GM18499 (cell line): ENCODE data around the gene MAN1A1.
"Not testable (repeated sequence)": the region's sequence is repeated elsewhere in the genome, so short reads cannot be mapped to it uniquely, and the experiment has no call there.

Experiments used
- ATAC-seq: cut with Tn5 transposase; IDR thresholded peaks from one replicate; pipeline ENCODE4 v1.9.1; 2021; ENCODE audit warnings: moderate number of reproducible peaks; ENCODE audit not compliant: insufficient read depth, unreplicated experiment

MAN1A1 gene

DNA sequence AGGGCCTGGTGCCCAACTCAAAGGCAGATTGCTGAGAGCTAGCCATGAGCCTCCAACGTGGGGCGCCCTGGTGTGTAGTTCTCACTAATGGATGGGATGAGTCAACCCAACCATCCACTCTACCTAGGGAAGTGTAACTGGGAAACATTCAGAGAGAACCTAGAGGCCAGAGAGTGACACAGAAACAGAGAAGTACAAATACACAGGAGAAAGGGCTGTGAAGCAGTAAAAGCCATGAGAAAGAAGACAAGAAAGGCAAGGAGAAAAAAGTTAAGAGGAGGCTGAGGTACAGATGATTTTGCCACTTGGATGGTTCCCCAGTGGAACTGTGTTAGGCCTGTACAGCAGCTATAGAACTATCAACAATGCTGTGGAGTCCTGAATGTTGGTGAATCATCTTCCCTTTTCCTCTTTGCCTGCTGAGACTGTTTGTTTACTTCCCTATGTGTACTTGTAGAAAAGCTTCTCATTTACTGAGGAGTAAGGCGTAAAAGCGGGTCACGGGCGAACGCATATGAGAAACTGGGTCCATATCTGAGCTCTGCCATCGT is 39.0 kb downstream of the MAN1A1 start:
- no peak for ATAC-seq

DNA sequence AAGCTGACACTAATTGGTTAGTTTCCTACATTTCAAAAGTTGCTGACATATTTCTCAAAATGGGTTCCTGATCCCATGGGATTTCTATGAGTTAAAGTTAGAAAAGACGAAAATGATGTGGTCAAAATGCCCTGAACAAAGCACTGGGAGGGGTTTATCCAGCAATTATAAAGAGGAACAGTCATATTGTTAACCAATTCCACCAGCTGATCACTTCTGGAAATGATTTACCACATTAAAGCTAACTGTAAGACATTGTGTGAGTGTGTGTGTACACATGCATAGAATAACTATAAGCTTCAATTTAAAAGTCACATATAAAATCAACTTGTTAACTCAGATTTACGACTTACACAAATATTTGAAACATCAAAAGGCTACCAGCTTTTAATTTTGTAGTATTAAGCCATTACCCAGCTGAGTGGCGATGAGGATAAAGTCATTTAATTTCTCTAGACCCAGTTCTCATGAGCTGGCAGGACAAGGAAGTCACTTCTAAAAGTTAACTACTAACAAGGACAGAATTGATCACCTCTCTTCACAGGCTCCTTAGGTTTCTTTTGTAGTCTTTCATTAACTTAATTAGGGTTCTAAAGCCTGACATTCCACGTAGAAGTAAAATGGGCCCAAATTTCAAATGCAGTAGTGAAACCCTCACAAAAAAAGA is 40.4 kb downstream of the MAN1A1 start:
- no peak for ATAC-seq

DNA sequence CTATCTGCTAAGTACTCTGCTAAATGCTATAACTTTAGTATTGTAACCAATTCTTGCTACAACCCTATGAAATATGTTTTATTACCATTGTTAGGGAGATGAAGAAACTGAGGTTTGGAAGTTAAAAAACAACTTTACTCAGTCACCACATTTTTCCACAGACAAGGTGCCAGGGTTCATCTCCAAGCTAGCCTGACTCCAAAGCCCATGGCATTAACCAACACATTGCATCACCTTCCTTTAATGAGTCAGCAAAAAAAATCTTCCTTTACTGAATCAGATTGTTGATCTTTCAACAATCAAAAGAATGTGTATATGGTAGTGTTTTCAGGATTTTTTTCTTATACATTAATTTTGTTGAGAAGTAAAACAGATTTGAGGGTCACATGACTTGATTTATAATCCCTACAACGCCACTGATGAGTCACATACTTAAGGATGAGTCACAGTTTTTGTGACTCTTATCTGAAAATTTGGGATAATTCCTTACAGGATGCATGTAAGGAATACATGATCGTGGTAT is 41.5 kb downstream of the MAN1A1 start:
- no peak for ATAC-seq

DNA sequence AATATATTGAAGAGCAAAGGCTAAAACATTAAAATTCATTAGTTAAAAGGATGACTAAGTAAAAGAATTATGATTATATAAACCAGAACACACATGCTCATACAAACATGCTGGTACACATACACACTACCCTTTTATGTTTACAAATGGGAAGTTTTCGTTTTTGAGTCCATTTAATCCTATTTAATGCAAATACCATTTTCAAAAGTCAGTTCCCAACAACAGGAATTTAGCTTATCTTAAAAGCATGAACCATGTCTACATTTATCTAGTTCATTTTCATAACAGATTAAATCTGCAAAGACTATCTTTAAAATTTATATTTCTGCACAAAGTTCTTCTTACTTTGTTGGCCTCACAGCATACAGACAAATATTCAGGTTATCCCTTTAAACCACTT is 42.5 kb downstream of the MAN1A1 start:
- no peak for ATAC-seq

DNA sequence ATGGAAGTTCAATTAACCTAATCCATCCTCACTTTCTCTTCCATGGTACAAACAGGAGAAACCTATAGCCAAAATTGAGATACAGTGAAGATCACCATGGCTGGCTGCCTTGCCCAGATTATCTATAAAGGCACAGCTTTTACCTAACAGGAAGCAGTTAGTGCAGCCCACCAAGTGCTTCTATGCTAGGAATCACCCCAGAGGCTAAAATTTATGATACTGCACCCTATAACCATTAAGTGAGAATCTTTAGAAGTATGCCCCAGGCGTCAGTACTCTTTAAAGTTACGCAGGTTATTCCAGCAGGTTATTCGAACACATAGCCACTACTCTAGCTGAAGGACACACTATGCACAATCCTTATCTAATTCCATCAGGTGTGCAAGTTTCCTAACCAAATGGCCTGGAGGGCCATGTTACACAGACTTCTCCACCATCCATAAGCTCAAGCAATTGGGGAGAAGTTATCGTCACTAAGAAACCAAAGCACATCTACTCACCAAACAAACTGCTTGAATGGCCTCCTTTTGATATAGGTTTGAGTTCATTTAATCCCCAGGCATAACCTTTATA is 43.1 kb downstream of the MAN1A1 start:
- no peak for ATAC-seq

DNA sequence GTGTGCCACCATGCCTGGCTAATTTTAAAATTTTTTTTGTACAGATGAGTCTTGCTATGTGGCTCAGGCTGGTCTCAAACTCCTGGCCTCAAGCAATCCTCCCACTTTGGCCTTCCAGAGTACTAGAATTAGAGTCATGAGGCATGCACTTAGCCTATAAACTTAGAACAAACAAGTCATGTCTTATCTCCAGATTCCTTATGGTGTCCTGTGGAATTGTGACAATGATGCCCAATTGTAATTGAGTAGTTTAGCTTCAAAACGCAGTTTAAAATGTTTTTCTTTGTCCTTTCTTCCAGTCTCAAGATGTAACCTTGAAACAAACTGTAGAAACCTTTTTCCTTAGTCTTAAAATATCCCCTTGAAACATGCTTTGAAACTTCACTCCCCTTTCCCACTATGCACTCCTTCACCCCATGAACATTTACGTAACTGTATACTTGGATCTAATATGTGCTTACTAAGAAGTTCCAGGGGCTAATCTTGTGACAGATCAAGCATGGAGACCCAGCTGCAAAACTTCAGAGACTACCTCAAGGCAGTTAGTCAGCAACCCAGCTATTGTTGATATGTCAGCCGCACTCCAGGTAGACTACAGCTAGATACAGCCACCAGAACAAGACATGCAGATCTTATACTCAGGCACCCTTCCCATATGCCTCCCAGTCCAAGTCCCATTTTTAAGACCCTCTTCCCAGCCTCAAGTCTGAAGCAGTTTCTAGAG is 46.2 kb downstream of the MAN1A1 start:
- no peak for ATAC-seq

DNA sequence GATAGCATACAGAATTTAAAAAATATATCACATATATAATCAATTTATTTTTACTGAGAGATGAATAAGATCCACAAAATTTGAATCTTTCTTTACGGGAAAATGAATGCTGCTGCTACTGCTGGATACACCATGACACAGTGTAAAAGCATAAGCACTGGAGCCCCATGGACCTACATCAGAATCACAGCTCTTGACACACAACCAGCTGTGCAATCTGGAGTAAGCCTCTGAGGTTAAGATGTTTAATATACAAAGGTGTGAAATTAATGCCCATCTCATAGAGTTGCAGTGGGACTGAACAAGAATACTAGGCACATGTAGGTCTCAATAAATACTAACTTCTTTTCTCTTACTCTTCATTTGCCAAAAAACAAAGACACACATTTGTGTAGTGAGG is 48.1 kb downstream of the MAN1A1 start:
- ATAC-seq: no peak

DNA sequence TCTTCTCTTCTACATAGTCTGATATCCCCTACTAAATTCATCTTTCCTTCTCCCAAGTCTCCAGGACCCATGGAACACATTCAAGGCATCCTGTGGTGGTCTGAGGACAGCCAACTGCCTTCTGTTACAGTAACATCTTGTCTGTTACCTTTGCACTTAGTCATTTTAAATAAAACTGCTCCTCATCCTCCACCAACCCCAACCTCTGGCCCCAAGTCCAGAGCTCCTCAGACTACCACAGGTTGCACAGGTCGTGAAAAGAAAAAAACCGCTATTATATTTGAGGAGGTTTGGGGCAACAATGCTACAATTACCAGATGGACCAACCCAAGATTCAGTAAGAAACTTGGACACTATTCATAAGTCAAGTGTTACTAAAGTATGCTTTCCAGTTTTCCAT is 49.9 kb downstream of the MAN1A1 start:
- ATAC-seq: no peak

DNA sequence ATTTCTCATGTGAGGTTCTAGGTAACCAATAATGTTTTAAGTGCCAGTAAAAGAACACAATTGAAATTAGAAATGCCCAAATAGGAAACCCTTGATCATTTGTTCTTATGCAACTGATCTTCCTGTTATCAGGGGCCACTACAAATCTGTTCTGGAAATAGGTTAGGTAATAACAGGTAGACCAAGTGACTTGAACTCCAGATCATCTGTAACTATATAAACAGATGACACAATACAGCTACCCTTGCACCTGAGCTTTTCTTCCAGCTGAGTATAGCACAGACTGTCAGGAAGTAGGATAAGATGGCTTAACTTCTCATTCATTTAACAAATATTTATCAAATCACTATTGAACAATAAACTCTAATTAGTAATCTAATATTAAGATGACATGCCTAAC is 52.5 kb downstream of the MAN1A1 start:
- ATAC-seq: no peak

DNA sequence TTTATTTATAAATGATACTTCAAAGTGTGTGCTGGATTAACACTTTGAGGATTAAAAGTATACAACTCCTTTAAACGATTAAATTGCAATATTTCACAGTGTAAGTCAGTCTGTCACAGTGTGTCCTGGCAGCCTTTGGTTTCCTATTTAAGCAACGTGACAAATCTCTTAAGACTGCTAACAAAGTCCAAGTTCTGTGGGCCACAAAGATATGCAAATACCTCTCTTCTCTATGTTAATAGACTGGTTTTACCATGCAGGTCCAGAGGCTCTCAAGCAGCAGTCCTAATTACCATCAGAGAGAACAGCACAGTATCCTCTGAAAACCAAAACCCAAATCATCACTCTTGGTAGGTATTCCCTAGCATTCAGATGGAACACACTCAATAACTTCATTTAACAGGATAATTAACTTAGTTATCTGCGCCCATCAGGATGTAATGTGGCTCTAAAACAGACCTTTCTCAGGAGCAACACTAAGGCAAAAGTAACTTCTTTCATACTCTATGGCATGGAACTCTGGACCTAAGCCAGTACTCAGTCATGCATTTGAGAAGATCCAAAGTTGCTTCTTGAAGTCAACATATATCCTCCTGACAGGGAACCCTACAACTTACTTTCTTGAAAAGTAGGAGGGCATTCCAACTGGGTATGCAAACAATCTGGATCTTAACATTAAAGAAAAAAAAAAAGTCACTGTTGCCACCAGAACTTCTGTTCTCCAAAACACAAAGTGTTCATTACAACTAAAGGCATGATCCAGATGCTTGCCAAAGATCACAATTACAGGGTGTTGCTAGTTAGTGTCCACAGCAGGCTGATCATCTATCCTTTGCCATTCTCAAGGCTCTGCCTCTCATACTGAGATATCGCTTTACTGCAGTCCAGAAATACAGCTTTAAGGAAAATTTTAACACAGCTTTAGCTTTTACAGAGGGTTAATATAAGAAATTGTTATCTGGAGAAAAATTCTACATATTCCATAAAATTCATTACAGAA is 53.2 kb downstream of the MAN1A1 start:
- ATAC-seq: no peak

DNA sequence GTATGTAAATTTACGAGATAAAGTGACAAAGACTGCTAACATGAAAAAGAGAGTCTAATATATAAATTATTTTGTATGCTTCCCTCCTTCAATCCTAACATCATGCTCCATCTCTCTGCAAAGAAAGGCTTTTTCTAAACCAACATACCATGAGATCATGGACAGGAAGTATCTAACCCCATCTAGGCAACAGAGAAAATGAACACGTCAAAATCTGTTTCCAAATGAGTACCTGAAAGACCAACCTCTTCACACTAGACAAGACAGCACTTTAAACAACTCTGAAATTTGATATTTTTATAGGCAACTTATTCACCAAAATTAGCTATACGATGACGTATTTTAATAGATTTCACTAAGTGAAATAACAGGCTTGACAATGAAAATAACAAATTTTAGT is 54.6 kb downstream of the MAN1A1 start:
- ATAC-seq: peak; percentile 57

DNA sequence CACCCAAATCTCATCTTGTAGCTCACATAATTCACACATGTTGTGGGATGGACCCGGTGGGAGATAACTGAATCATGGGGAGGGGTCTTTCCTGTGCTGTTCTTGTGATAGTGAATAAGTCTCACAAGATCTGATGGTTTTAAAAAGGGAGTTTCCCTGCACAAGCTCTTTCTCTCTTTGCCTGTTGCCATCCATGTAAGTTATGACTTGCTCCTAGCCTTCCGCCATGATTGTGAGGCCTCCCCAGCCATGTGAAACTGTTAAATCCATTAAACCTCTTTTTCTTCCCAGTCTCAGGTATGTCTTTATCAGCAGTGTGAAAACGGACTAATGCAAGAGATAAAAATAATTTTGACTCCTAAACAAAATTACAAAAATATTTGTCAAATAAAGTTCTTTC is 58.5 kb downstream of the MAN1A1 start:
- ATAC-seq: not testable (repeated sequence)

DNA sequence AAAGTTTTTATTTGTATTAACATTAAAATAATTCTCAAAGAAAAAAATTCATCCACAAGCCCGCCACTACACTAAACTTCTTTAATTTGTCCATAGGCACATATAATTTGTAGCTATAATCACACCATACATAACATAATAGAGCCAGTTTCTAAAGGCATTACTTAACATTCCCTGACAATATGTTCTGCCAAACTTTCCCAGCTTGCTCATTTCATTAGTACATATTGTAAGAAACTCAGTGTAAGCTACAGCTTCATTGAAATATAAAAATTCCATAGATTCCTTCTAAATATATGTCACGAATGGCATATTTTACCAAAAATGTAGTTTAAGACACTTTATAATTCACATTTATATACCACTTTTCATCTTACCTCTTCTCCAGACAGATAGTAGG is 59.3 kb downstream of the MAN1A1 start:
- no peak for ATAC-seq

DNA sequence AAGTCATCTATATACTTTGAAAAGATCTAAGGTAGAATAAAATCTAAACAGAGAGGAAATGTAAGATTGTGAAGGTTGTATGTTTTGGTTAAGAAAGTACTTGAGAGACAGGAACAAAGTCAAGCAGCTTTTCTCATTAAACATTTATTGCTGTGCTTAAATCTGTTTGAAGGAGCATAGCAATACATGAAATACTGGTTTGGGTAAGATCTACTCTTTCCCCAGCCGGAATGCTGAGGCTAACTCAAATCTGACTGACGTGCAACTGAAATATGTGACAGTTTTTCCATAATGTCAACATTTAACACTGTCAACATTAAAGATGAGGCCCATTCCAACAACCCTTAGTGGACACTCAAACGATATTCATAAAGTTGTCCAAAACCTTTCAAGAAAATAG is 59.9 kb downstream of the MAN1A1 start:
- ATAC-seq: no peak

DNA sequence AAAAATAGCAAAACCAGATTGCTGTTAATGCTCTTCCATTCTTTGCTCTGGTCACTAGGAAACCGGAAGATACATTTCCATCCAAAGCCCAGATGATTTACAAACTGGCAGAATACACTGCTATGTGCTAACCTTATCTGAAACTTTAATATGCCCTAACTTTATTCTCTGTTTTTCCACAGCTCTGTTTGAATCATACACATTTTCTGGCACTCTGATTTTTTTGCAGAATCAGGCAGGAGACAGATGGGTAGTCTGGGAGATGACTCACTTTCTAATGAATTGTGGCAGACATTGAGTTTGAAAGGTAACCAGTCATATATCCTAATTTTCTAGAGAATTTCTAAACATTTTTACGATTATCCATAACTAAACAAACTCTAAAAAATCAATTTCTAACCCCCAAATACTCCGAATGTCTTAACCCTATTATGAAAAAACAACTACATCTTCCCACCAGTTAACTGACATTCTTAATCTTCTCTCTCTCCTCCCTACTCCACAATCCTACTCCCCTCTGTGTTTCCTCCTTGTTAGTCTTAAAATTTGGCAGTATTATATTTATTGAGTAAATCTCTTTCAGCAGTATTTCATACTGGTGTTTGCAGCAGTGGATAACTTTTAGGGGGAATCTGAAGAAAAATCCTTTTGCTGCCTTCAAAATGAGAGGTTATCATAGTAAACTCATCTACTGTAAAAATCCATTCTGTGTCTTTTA is 63.5 kb downstream of the MAN1A1 start:
- no peak for ATAC-seq

DNA sequence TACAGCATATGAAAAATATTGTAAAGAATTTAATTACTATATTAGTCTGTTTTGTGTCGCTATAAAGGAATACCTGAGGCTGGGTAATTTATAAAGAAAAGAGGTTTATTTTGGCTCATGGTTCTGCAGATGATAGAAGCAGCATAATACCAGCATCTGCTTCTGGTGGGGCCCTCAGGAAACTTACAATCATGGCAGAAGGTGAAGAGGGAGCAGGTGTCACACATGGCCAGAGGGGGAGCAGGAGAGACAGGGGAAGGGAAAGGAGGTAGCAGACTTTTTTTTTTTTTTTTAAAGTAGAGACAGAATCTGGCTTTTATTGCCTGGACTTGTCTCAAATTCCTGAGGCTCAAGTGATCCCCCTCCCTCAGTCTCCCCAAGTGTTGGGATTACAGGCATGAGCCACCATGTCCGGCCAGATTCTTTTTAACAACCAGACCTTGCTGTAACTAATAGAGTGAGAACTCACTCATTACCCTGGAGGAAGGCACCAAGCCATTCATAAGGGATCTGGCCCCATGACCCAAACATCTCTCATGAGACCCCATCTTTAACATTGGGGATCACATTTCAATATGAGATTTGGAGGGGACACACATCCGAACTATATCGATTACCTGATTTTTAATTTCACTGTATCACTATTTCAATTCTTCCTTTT is 64.6 kb downstream of the MAN1A1 start:
- ATAC-seq: no peak

DNA sequence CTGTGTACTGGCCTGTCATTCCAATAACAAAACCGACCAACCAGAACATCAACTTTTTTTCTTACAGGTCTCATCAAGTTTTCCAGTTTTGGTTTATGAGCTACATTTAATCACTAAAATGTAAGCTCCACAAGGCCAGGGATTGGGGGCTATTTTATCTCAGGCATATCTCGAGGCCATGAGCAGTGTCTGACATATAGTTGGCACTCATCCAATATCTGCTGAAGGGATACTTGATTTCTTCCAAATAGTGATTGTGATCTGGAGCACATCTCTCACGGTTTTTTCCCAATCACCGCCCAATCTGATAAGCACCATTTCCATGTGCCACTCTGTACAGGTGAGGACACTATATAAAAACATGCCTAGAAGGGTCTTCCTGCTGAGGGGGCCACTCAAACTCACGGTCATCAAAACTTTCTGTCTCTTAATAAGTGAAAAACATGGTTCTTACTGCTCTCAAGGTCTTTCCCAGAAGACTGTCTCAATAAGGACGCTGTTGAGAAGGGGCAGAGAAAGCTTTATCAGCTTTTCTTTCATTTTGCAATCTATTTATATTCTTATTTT is 65.5 kb downstream of the MAN1A1 start:
- no peak for ATAC-seq

DNA sequence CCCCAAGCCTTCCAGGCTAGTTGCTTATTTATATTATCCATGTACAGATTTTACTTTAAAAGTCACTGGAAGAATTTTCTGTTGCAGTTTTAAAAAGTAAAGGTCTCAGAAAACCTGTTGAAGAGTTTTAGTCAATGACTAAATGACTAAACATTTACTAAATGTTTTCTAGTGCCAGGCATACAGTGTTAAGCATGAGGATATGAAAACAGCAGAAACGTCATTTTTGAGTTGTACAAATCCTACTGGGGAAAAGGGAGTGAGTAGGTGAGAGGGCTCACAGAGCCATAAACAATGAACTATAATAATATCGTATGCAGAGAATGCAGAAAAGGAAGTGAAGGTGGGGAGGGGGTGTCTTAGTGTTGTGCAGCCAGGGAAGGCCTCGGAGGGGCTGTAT is 66.3 kb downstream of the MAN1A1 start:
- no peak for ATAC-seq

DNA sequence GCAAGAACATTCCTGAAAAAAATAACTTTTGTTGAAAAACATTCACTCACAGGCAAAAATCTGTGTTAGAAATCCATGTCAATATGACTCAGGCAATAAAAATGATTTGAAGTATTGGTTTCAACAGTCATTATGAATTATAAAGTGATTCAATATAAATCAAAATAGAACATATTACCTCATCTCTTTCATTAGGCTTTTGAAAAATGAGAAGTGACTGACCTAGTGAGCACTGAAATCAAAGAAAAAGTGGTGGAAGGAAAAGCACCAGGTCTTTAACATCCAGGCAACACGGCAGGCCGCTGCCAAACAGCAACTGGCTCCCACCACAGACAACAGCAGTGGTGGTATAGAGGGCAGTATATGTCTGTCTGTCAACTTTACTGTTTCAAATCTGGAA is 68.9 kb downstream of the MAN1A1 start:
- no peak for ATAC-seq
